HepG2 (cell line): ENCODE results near the gene TUBG1. TPM values are rescaled to one million over a fixed set of nuclear protein-coding genes. Genes with fewer than 3 reads are reported as not detected.
A peak's percentile ranks its signal among the peaks of the same experiment; 100 is the strongest.

Experiments
- AGO2 ChIP-seq: fragments of 200-400 bp; formaldehyde crosslinking; optimal IDR thresholded peaks from 2 replicates; pipeline ENCODE3; 2017; ENCODE audit warnings: mild to moderate bottlenecking, low read depth, low read length, moderate library complexity
- HOMEZ ChIP-seq: IDR thresholded peaks from 2 replicates; pipeline ENCODE4 v1.6.1; 2016; ENCODE audit warnings: low read depth
- HOXA3 ChIP-seq: sonication (generic); formaldehyde crosslinking; IDR thresholded peaks from 2 replicates; pipeline ENCODE4 v1.5.0; 2020; ENCODE audit warnings: missing genetic modification reagents
- IKZF5 ChIP-seq: IDR thresholded peaks from 2 replicates; pipeline ENCODE4 v1.6.1; 2018; ENCODE audit warnings: missing genetic modification reagents, mild to moderate bottlenecking, missing compliant biosample characterization
- KMT2B ChIP-seq: IDR thresholded peaks from 2 replicates; pipeline ENCODE4 v1.6.1; 2016; ENCODE audit warnings: missing genetic modification reagents, missing compliant biosample characterization
- MED13 ChIP-seq: sonication (generic); formaldehyde crosslinking; IDR thresholded peaks from 2 replicates; pipeline ENCODE4 v1.5.0; 2020; ENCODE audit warnings: missing genetic modification reagents
- SP140L ChIP-seq: sonication (generic); formaldehyde crosslinking; IDR thresholded peaks from 2 replicates; pipeline ENCODE4 v1.4.0; 2020; ENCODE audit warnings: missing genetic modification reagents, borderline replicate concordance
- ZBTB26 ChIP-seq: IDR thresholded peaks from 2 replicates; pipeline ENCODE4 v1.6.1; 2016; ENCODE audit warnings: missing compliant biosample characterization, missing genetic modification reagents, borderline replicate concordance
- ZBTB43 ChIP-seq: sonication (generic); formaldehyde crosslinking; conservative IDR thresholded peaks from 2 replicates; pipeline ENCODE4 v1.4.0; 2020; ENCODE audit warnings: missing genetic modification reagents
- ZFP90 ChIP-seq: sonication (generic); formaldehyde crosslinking; IDR thresholded peaks from 2 replicates; pipeline ENCODE4 v1.8.0; 2022; ENCODE audit warnings: missing genetic modification reagents, mild to moderate bottlenecking, inconsistent platforms, borderline replicate concordance
- ZNF407 ChIP-seq: sonication (generic); formaldehyde crosslinking; IDR thresholded peaks from one replicate; pipeline ENCODE4 v1.5.1; 2020; ENCODE audit warnings: mild to moderate bottlenecking, missing genetic modification reagents; ENCODE audit errors: not compliant biosample characterization
- ZNF784 ChIP-seq: sonication (generic); formaldehyde crosslinking; IDR thresholded peaks from 2 replicates; pipeline ENCODE4 v1.5.1; 2020; ENCODE audit warnings: missing genetic modification reagents, mild to moderate bottlenecking, borderline replicate concordance
- polyA plus RNA-seq, 8 experiments: library from polyadenylated mRNA; depleted of rRNA in 3 of 8; stranded (reverse) in 7 of 8; unstranded in 1 of 8; fragments of >200 nt; fragmentation: Illumina TruSeq in 4 of 8; extraction: Trizol in 4 of 8; gene quantifications; 2 replicates each; pipeline versions ENCODE4 v1.2.1 to v1.2.3, GENCODE V29; 2011 to 2016; ENCODE audit warnings: low read depth in 4 of 8, missing spikeins in 1 of 8, mixed read lengths in 1 of 8; ENCODE audit not compliant: insufficient read depth in 1 of 8
- total RNA-seq, 5 experiments: library from RNA; depleted of rRNA; stranded (reverse); fragments of >200 nt; fragmentation: Illumina TruSeq; extraction: Trizol; gene quantifications; 2 replicates each; pipeline ENCODE4 v1.2.3, GENCODE V29; 2016; ENCODE audit warnings: low read depth in 1 of 5

Gene TUBG1
- total and polyA plus RNA-seq, 2 of the 13 experiments (the other 11 are each of a cell fraction or from before 2014, with no cell fraction given) = 74.1 to 137 TPM

GRCh38 chr17:42577532-42578281 lies 31.8 kb upstream of the TUBG1 start, which contains the start of gene PSMC3IP (continued):
- TF ChIP-seq ZNF407 (CRISPR knock-in tag) = peak; percentile 77
- no peak for TF ChIP-seq SP140L (CRISPR knock-in tag)
- TF ChIP-seq HOMEZ (CRISPR knock-in tag) = no peak
- TF ChIP-seq ZBTB43 (CRISPR knock-in tag) = peak; percentile 65
- TF ChIP-seq MED13 = no peak
- no peak; the same call in 1 of the 2 replicates for TF ChIP-seq ZBTB26 (CRISPR knock-in tag)
- peak; percentile 89 for TF ChIP-seq KMT2B (CRISPR knock-in tag)
- peak; percentile 78; the same call in 1 of the 2 replicates for TF ChIP-seq ZNF784
- TF ChIP-seq IKZF5 (CRISPR knock-in tag) = peak; percentile 90
- TF ChIP-seq HOXA3 (CRISPR knock-in tag) = peak; percentile 81; the same call in 1 of the 2 replicates
- peak; percentile 98 for TF ChIP-seq AGO2
- peak; percentile 41; the same call in 1 of the 2 replicates for TF ChIP-seq ZFP90
